Stimulated activated CD4-positive, alpha-beta T cell treated with anti-CD3 and anti-CD28 coated beads, Interleukin-12 subunit alpha, Interleukin-12 subunit beta, amount 100 ng/mL, for 4 hours (primary cell): ENCODE data around the gene PLA2G4B.
A peak's percentile ranks its signal among the peaks of the same experiment; 100 is the strongest.

Source experiments
- DNase-seq: peaks from one replicate; pipeline ENCODE4 v3.0.0-alpha.2; 2020

The PLA2G4B gene

GRCh38 chr15:41851755-41852370 lies 13.2 kb downstream of the PLA2G4B start:
- no peak for DNase-seq

GRCh38 chr15:41852736-41853590 lies 14.3 kb downstream of the PLA2G4B start:
- no peak for DNase-seq

DNA sequence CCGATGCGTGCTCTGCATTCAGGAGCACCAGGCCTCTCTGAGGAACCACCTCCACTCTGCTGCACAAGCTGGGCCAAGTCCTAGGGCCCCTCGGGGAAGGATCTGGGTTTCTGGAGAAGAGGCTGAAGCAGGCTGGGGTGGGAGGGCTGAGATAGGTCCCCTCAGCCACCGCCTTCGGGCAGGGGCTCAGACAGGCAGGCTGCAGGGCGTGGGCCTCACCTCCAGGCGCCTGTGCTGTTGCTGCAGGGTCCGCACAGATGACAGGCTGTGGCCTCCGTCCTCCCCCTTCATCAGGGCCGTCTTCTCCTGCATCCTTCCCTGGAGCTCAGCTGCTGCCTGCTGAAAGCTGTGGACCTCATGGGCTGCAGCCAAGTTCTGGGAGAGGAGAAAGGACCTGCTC lies 15.2 kb downstream of the PLA2G4B start:
- DNase-seq: no peak

GRCh38 chr15:41854443-41854842 lies 15.8 kb downstream of the PLA2G4B start:
- no peak for DNase-seq

DNA sequence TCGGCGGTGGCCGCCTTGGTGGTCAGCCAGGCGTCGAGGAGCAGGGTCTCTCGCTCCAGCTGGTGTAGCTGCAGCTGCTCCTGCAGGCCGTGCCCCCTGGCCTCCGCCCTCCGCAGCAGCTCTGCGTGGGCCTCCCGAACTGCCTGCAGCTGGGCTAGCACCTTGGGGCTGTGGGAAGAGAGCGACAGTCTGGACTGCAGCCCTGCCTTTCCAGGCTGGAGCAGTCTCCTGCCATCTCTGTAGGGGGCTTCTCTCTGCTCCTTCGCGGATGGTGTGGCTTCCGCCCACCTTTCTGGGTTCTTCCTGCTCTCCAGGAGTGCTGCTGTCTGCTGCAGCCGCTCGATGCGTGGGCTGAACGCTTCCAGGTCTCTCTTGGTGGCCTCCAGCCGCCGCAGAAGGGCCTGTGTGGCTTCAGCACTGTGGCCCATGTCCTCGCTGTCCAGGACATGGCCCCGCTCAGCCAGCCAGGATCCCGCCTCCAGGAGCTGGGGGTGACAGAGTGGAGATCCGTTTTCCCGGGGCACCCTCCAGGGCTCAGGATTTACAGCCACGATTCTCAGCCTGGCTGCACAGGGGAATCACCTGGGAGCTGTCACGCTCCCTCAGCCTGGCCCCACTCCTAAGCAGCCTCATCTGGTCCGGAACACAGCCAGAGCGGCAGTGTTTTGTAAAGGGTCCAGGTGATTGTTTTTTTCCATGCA lies 16.8 kb downstream of the PLA2G4B start:
- no peak for DNase-seq

GRCh38 chr15:41856262-41856661 lies 17.6 kb downstream of the PLA2G4B start:
- DNase-seq: no peak

DNA sequence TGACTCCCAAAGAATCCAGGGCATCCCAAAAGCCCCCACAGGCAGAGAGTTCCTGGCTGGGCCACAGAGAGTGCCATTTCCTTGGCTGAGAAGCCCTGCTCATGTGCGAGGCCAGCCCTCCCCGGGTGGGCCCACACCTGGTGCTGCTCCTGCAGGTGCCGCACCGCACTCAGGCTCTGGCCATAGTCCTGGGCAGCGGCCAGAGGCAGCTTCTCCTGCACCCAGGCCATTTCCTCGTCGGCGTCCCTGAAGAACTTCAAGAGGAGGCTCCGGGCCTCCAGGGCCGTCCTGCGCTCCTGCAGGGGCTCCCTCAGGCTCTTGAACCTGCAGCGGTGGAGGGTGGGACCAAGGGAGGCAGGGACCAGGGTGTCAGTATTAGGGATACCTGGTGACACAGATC lies 18.1 kb downstream of the PLA2G4B start:
- no peak for DNase-seq

DNA sequence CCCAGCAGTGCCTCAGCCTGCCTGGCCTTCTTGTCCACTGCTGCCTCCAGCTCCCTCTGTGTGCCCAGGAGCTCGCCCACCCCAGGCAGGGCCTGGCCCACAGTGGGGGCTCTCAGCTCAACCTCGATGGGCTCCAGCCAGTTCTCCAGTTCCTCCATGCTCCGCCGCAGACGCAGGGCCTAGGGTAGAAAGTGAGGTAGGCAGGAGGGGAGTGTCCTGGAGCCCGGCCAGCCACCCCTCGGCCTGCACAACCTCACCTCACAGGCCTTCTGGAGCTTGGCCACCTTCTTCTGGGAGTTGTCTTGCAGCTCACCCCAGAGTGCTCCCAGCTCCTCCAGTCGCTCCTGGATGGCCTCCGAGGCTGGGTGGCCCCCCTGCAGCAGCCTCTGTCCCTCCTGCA lies 18.7 kb downstream of the PLA2G4B start:
- DNase-seq: no peak

GRCh38 chr15:41858756-41859155 lies 20.1 kb downstream of the PLA2G4B start:
- DNase-seq: no peak

GRCh38 chr15:41860049-41860828 lies 21.6 kb downstream of the PLA2G4B start:
- no peak for DNase-seq

DNA sequence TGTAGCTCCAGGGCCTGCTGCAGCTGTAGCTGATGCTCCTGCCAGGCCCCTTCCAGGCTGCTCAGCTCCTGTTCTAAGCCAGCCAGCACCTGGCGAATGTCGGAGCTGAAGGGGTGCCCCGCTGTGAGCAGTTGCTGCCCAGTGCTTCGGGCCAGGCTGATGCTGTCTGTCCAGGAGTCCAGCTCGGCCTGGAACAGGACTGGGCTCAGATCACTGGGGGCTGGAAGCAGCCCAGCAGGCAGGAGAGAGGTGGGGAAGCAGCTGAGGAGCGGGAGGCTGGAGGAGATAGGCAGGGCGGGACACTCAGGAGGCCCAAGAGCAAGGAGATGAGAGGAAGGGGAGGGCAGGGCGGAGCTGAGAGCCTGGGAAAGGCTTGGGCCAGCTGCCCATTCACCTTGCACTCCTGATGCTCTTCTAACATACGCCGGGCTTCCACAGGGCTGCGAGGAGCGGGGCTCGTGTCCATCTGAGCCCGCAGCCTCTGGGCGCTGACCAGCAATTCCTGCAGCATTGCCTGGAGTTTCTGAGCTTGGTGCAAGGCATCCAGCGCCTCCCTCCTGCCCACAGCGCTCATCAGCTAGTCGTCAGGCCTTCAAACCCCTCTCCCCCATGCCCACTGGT lies 23.2 kb downstream of the PLA2G4B start:
- DNase-seq: no peak

GRCh38 chr15:41862515-41863116 lies 24.0 kb downstream of the PLA2G4B start:
- DNase-seq: no peak

GRCh38 chr15:41865490-41866055 lies 26.9 kb downstream of the PLA2G4B start:
- no peak for DNase-seq

DNA sequence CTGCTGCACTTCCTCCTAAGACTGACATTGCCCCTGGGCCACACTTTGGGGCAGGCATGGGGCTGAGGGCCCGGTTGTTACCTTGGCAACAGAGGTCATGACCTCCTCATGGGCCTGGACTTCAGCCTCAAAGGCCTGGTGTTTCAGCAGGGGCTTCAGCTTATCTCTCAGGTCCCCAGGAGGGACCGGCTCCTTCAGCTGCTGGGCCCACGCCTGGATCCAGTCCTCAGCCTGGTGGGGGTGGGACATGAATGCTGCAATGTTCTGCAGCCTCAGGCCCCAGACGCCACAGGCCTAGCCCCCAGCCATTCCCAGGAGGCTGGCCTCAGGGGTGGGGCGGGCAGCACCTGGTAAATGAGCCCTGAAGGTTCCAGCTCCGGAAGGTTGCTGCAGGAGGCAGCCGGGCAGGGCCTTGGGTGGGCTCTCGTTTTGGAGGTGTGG lies 27.6 kb downstream of the PLA2G4B start:
- DNase-seq: no peak

- DNase-seq: no peak
These were observed 28.4 kb downstream of the PLA2G4B start for GRCh38 chr15:41866872-41867579.

DNA sequence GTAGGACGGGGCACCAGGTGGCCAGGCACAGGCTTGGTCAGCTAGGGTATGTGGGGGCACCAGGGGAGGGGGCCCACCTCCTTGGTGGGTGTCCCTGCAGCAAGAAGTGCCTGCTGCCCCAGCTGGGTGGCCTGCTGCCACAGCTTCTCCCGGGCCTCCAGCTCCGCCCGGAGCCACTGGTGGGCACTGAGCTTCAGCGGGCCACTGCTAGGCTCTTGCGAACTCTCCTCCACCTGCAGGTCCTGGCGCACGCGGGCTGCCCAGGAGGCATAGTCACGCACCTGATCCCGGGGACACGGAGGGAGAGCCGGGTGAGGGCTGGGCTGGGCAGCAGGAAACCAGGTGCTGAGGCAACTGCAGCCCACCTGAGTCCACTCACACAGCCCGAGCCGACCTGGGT lies 29.7 kb downstream of the PLA2G4B start:
- no peak for DNase-seq

DNA sequence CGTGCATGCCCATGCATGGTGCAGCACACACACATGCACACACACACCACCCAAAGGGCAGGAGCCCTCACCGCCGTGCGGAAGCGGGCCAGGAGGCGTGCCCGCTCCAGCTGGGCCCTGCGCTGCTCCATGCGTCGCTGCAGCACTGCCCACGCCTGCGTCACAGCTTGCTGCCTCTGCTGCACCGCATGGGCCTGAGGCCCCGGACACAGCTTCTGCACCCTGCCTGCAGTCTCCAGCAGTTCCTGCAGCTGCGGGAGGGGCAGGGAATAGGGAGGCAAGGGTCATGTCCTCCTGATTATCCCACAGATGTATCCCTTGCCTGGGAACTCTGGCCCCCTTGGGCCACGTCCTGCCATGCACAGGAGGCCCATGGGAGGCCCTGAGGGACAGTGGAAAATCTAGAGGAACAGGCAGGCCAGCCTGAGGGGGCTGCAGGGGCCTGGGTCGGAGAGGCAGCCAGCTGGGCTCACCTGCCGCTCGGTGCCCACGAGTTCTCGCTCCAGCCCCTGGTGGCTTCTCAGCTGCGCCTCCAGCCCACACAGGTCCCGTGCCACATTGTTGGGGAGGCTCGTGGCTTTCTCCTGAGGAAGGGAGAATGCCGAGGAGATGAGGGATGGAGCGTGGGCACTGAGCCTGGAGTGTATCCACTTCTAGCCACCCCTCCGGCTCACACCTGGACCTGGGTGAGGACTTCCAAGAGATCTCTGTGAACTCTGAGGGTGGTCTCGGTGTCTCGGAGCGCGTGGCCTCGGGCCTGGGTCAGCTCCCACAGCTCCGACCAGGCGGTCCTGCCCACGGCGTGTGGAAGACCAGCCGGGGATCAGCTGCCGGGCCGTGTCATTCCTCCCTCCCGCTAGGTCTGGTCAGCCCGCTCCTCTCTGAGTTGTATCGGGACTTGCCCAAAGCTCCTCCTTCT lies 31.4 kb downstream of the PLA2G4B start:
- DNase-seq: no peak

DNA sequence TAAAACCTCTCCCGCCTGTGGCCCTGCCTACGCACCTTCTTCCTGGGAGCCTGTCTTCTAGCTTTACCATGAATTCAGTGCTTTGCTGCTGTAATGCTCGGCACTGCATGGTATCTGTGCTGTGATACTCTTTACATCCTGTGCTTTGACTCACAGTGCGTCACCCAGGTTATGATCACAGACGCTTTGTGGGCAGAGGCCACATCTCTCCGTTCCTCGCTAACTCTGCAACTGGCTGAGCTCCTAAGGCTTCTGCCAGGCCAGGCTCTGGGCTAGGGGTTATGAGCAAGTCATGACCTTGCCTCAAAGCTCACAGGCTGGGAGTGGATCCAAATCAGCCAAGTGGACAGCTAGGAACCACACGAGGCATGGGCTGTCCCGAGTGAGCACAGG lies 32.0 kb downstream of the PLA2G4B start:
- DNase-seq: peak; percentile 38

GRCh38 chr15:41871175-41871905 lies 32.7 kb downstream of the PLA2G4B start:
- no peak for DNase-seq
